HepG2 (cell line): ENCODE results near the gene DST. TPM values are rescaled to one million over a fixed set of nuclear protein-coding genes. Genes with fewer than 3 reads are reported as not detected.

Source experiments
- ATAC-seq: fragments of 200-7000 bp; cut with Tn5 transposase; 3 replicates; pipeline ENCODE4 v1.9.1; 2020; ENCODE audit warnings: mild to moderate bottlenecking, moderate library complexity
- Bru-seq: library from RNA; stranded (reverse); fragments of 400-500 nt; gene quantifications from one replicate; lab custom pipeline; 2021; lab: Mats Ljungman, UMichigan
- BruChase-seq, 2 experiments: library from RNA; stranded (reverse); fragments of 400-500 nt; gene quantifications; one replicate each; lab custom pipeline; 2021; lab: Mats Ljungman, UMichigan
- BruUV-seq: library from RNA; stranded (reverse); fragments of 400-500 nt; replicated peaks from 2 replicates; lab custom pipeline; 2021; lab: Mats Ljungman, UMichigan
- CTCF ChIA-PET: fragments of 300-600 bp; formaldehyde crosslinking; extraction: SDS; loops from one replicate; lab custom pipeline; 2021; ENCODE audit warnings: low total read pairs, inconsistent platforms, low intra/inter-chr PET ratio; lab: Yijun Ruan, JAX
- POLR2A ChIA-PET: fragments of 350-600 bp; sonication (Branson Sonifier 250); formaldehyde crosslinking; loops from one replicate; lab custom pipeline; 2020; ENCODE audit warnings: antibody characterized with exemption, inconsistent platforms; lab: Yijun Ruan, JAX
- DNase-seq: peaks from one replicate; pipeline ENCODE4 v3.0.0-alpha.2; 2015; ENCODE audit warnings: low spot score
- FAIRE-seq: peaks from 3 replicates; lab custom pipeline; 2011; peaks lifted over from hg19 to GRCh38; lab: Jason Lieb, UNC
- H2AFZ ChIP-seq: one replicate; pipeline ENCODE4 v1.6.1; 2011; ENCODE audit warnings: low read length, inconsistent platforms
- H3K27ac ChIP-seq: fragments of 300-600 bp; 3 replicates; pipeline ENCODE4 v1.8.0; 2011; ENCODE audit warnings: mixed run types, mild to moderate bottlenecking, mixed read lengths, low read length, inconsistent platforms; ENCODE audit not compliant: insufficient read depth; ENCODE audit errors: extremely low read length
- H3K27me3 ChIP-seq, 2 experiments: fragments of 200-600 bp in 1 of 2; 2 replicates in 1 of 2; 3 replicates in 1 of 2; pipeline versions ENCODE4 v1.6.0 to v1.8.0; 2011; ENCODE audit warnings: low read length in 2 of 2, mild to moderate bottlenecking in 2 of 2, moderate library complexity in 2 of 2, inconsistent platforms in 1 of 2; ENCODE audit not compliant: insufficient read depth in 2 of 2, control insufficient read depth in 1 of 2
- H3K36me3 ChIP-seq, 2 experiments: fragments of 200-600 bp in 1 of 2; replicated peaks in 1 of 2; 2 replicates in 1 of 2; 3 replicates in 1 of 2; pipeline versions ENCODE4 v1.5.1 to v1.8.0; 2011; ENCODE audit warnings: low read length in 2 of 2, inconsistent platforms in 1 of 2; ENCODE audit not compliant: insufficient read depth in 2 of 2, control insufficient read depth in 1 of 2
- H3K4me1 ChIP-seq: 2 replicates; pipeline ENCODE4 v1.5.1; 2012; ENCODE audit warnings: low read length, inconsistent platforms; ENCODE audit not compliant: insufficient read depth
- H3K4me2 ChIP-seq: 2 replicates; pipeline ENCODE4 v1.6.0; 2011; ENCODE audit warnings: low read depth, low read length, inconsistent platforms
- H3K4me3 ChIP-seq, 3 experiments: fragments of 200-600 bp in 1 of 3; sonication (generic), shearing (Covaris generic) in 1 of 3; replicated peaks in 1 of 3; 2 replicates each; pipeline ENCODE4 v1.5.1; 2011 to 2016; ENCODE audit warnings: low read length in 3 of 3, inconsistent platforms in 2 of 3, low read depth in 2 of 3, mild to moderate bottlenecking in 2 of 3, control low read depth in 1 of 3, mixed read lengths in 1 of 3; ENCODE audit not compliant: insufficient read depth in 1 of 3
- H3K79me2 ChIP-seq: one replicate; pipeline ENCODE4 v1.6.1; 2011; ENCODE audit warnings: low read length, inconsistent platforms; ENCODE audit not compliant: insufficient read depth
- H3K9ac ChIP-seq: 2 replicates; pipeline ENCODE4 v1.6.0; 2011; ENCODE audit warnings: mild to moderate bottlenecking, low read depth, low read length, inconsistent platforms; ENCODE audit not compliant: insufficient read depth
- H3K9me3 ChIP-seq: 2 replicates; pipeline ENCODE4 v1.5.1; 2012; ENCODE audit warnings: mild to moderate bottlenecking, low read length
- H4K20me1 ChIP-seq: 2 replicates; pipeline ENCODE4 v1.6.0; 2011; ENCODE audit warnings: inconsistent platforms, mild to moderate bottlenecking, low read length, moderate library complexity; ENCODE audit not compliant: insufficient read depth
- ELF3 ChIP-seq: IDR thresholded peaks from 2 replicates; pipeline ENCODE4 v1.6.1; 2016; ENCODE audit warnings: missing genetic modification reagents, missing compliant biosample characterization
- KDM3A ChIP-seq: IDR thresholded peaks from 2 replicates; pipeline ENCODE4 v1.6.1; 2018; ENCODE audit warnings: low read depth, missing compliant biosample characterization
- MBD4 ChIP-seq: IDR thresholded peaks from 2 replicates; pipeline ENCODE4 v1.6.1; 2012; ENCODE audit warnings: low read length, inconsistent platforms, borderline replicate concordance
- NFKBIZ ChIP-seq: IDR thresholded peaks from 2 replicates; pipeline ENCODE4 v1.6.1; 2018; ENCODE audit warnings: missing genetic modification reagents, missing compliant biosample characterization
- TCF7 ChIP-seq: sonication (generic); IDR thresholded peaks from 2 replicates; pipeline ENCODE4 v1.6.1; 2016; ENCODE audit warnings: antibody characterized with exemption, low read depth
- TEAD3 ChIP-seq: optimal IDR thresholded peaks from 2 replicates; pipeline ENCODE3; 2016; ENCODE audit warnings: borderline replicate concordance
- ZC3H13 ChIP-seq: sonication (generic); formaldehyde crosslinking; IDR thresholded peaks from 2 replicates; pipeline ENCODE4 v1.8.1; 2023; ENCODE audit warnings: mild to moderate bottlenecking, missing genetic modification reagents, moderate library complexity
- ZFYVE20 ChIP-seq: sonication (generic); formaldehyde crosslinking; IDR thresholded peaks from 2 replicates; pipeline ENCODE4 v1.8.0; 2023; ENCODE audit warnings: low read depth, mild to moderate bottlenecking, moderate library complexity, missing genetic modification reagents, borderline replicate concordance
- ZNF496 ChIP-seq: sonication (generic); formaldehyde crosslinking; IDR thresholded peaks from 2 replicates; pipeline ENCODE4 v1.8.1; 2023; ENCODE audit warnings: mild to moderate bottlenecking, moderate library complexity, missing genetic modification reagents; ENCODE audit not compliant: insufficient replicate concordance
- ZNF720 ChIP-seq: sonication (generic); formaldehyde crosslinking; IDR thresholded peaks from 2 replicates; pipeline ENCODE4 v1.4.0; 2020; ENCODE audit warnings: missing genetic modification reagents
- WGBS: methylation state at CpG from one replicate; pipeline ENCODE4 v1.1.6; 2017; ENCODE audit warnings: low lambda C conversion rate; 5-methylcytosine and 5-hydroxymethylcytosine counted together
- in situ Hi-C: cut with HindIII; loops from 2 replicates; pipeline ENCODE4 v1.10.0; 2017; ENCODE audit warnings: low pct_unique_long_range_greater_than_20kb; ENCODE audit not compliant: extremely low pct_ligation_motif_present
- intact Hi-C: fragments of 100-400 bp; cut with micrococcal nuclease; formaldehyde crosslinking; loops from one replicate; pipeline ENCODE4 v1.10.0; 2022; ENCODE audit not compliant: unreplicated experiment
- long read RNA-seq, 2 experiments: library from RNA in 1 of 2; library from polyadenylated mRNA in 1 of 2; stranded (forward) in 1 of 2; unstranded in 1 of 2; transcript quantifications; one replicate each; pipeline ENCODE4 v2.0.0, GENCODE V29; 2019 to 2022
- polyA minus RNA-seq, 3 experiments: library from RNA; depleted of rRNA, polyadenylated mRNA; stranded (reverse); fragments of >200 nt; gene quantifications; 2 replicates each; pipeline ENCODE4 v1.2.3, GENCODE V29; 2011; ENCODE audit warnings: low replicate concordance in 1 of 3
- polyA plus RNA-seq, 8 experiments: library from polyadenylated mRNA; depleted of rRNA in 3 of 8; stranded (reverse) in 7 of 8; unstranded in 1 of 8; fragments of >200 nt; fragmentation: Illumina TruSeq in 4 of 8; extraction: Trizol in 4 of 8; gene quantifications; 2 replicates each; pipeline versions ENCODE4 v1.2.1 to v1.2.3, GENCODE V29; 2011 to 2016; ENCODE audit warnings: low read depth in 4 of 8, missing spikeins in 1 of 8, mixed read lengths in 1 of 8; ENCODE audit not compliant: insufficient read depth in 1 of 8
- total RNA-seq, 5 experiments: library from RNA; depleted of rRNA; stranded (reverse); fragments of >200 nt; fragmentation: Illumina TruSeq; extraction: Trizol; gene quantifications; 2 replicates each; pipeline ENCODE4 v1.2.3, GENCODE V29; 2016; ENCODE audit warnings: low read depth in 1 of 5
- TF ChIP-seq, protein P1 (sequence below): IDR thresholded peaks from 2 replicates; pipeline ENCODE4 v1.6.1; 2016; ENCODE audit warnings: missing genetic modification reagents, missing compliant biosample characterization
- TF ChIP-seq, protein P2 (sequence below): sonication (generic); formaldehyde crosslinking; IDR thresholded peaks from 2 replicates; pipeline ENCODE4 v1.4.0; 2020; ENCODE audit warnings: mild to moderate bottlenecking, missing genetic modification reagents
- TF ChIP-seq, protein P3 (sequence below): sonication (generic); formaldehyde crosslinking; IDR thresholded peaks from 2 replicates; pipeline ENCODE4 v1.4.0; 2020; ENCODE audit warnings: missing genetic modification reagents

The DST gene
- total RNA-seq (2016; rRNA removed; fragmentation: Illumina TruSeq; extraction: Trizol) (61.7 and 89.0 TPM in 2 replicates), polyA plus RNA-seq (2011; rRNA removed) (64.4 and 77.2 TPM in 2 replicates), polyA minus RNA-seq (2011; rRNA and poly(A)+ RNA removed; ENCODE audit: low replicate concordance) (62.4 and 124 TPM in 2 replicates), Bru-seq, nascent RNA (percentile 80 among the genes with signal in this experiment), BruChase-seq, experiment 1, labeled RNA remaining after a 6-hour chase (percentile 82 among the genes with signal in this experiment), BruChase-seq, experiment 2, labeled RNA remaining after a 2-hour chase (percentile 78 among the genes with signal in this experiment)
- 6.5 and 7.8 TPM in 2 replicates for total RNA-seq (2016; cell fraction: cytosol; rRNA removed; fragmentation: Illumina TruSeq; extraction: Trizol; ENCODE audit: low read depth)
- 56.6 and 87.8 TPM in 2 replicates for total RNA-seq (2016; cell fraction: insoluble cytoplasmic fraction; rRNA removed; fragmentation: Illumina TruSeq; extraction: Trizol)
- total RNA-seq (2016; cell fraction: membrane; rRNA removed; fragmentation: Illumina TruSeq; extraction: Trizol) = 14.8 and 16.7 TPM in 2 replicates
- total RNA-seq (2016; cell fraction: nucleus; rRNA removed; fragmentation: Illumina TruSeq; extraction: Trizol) = 273 and 289 TPM in 2 replicates
- polyA plus RNA-seq (2011; cell fraction: cytosol; rRNA removed) = 23.8 and 26.1 TPM in 2 replicates
- 197 and 231 TPM in 2 replicates for polyA plus RNA-seq (2011; cell fraction: nucleus; rRNA removed)
- 75.4 and 77.7 TPM in 2 replicates for polyA plus RNA-seq (2012)
- 2.7 and 2.9 TPM in 2 replicates for polyA plus RNA-seq (2016; cell fraction: cytosol; fragmentation: Illumina TruSeq; extraction: Trizol; ENCODE audit: low read depth)
- polyA plus RNA-seq (2016; cell fraction: insoluble cytoplasmic fraction; fragmentation: Illumina TruSeq; extraction: Trizol; ENCODE audit: low read depth) = 38.0 and 39.9 TPM in 2 replicates
- polyA plus RNA-seq (2016; cell fraction: membrane; fragmentation: Illumina TruSeq; extraction: Trizol; ENCODE audit: low read depth) = 5.4 and 7.5 TPM in 2 replicates
- polyA plus RNA-seq (2016; cell fraction: nucleus; fragmentation: Illumina TruSeq; extraction: Trizol; ENCODE audit: insufficient read depth, low read depth) = 155 and 164 TPM in 2 replicates
- 53.9 and 66.4 TPM in 2 replicates for polyA minus RNA-seq (2011; cell fraction: cytosol; rRNA and poly(A)+ RNA removed)
- 948 and 1,173 TPM in 2 replicates for polyA minus RNA-seq (2011; cell fraction: nucleus; rRNA and poly(A)+ RNA removed)
- long read RNA-seq, experiment 1, partial matches to known transcripts = 4 of 11 reads
- long read RNA-seq, experiment 1, other reads (novel, unspliced or antisense) = 5 of 11 reads
- long read RNA-seq, experiment 2, partial matches to known transcripts = 4 of 21 reads
- long read RNA-seq, experiment 2, other reads (novel, unspliced or antisense) = 15 of 21 reads

DNA sequence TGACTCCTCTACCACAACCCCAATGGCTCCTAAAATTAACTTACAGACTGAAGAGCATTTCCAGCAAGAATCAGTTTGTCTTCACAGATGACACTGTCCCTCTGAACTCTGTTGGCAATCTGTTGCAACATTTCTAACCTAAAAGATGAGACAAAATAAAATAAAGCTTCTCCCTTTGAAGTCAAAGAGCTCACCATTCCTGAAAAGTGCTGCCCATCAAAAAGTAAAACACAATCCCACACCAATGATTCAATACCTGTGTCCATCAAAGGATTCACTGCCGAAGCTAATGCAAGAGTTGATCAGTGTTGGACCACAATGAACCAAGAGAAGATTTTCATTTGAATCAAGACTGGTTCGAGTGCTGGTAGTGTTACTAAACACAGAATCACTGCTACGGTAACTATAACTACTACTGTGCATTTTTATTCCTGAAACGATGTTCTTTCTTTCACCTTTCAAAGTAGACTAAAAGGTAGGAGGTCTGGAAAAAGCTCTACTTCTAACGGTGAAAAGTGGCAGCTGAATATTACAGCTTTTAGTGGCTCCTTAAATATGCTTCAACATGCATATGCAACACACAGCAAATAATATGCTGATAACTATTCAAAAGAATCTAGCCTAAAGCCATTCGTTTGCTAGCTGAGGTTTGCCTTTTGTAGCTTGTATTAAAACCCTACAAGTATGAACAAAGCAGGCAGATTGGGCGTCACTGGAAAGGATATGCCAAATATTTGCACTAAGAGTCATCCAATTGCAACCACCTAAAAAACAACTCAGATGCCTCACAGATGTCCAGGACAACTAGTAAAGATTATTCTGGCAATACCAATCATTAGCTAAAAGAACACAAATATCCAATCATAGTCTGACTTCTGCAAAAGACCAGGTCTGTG lies at the start of gene DST:
Gene DST, minus strand, starts transcription at position 524 of the 896 bp plus-strand sequence.
- Histone ChIP-seq H3K4me2 (peak within 1 kb of the TSS; percentile 23), H3K4me1 (peaks cover 23% of the 10 kb centered on the region), H3K36me3 (peaks cover 10 to 18% of the 10 kb centered on the region in 2 experiments), H3K9ac (no peak within 1 kb of the TSS), H3K9me3 (no peaks in the 10 kb centered on the region), H3K27ac (peak within 1 kb of the TSS; percentile 16), H3K27me3 (no peaks in the 10 kb centered on the region), H3K4me3 (no peak within 1 kb of the TSS; a peak in 1 of 6 replicates), H4K20me1 (no peaks in the 10 kb centered on the region), H3K79me2 (no peaks in the 10 kb centered on the region), H2AFZ (no peak within 1 kb of the TSS)
- ChIA-PET CTCF (interaction anchor here (0.6 kb wide), 1 partner anchor 56 kb away, joined by 3 read pairs; no protein-coding TSS in a partner anchor), POLR2A (interaction anchor here (1.2 to 2.0 kb wide), 7 partner anchors 10 to 201 kb away, joined by 3 to 52 read pairs (median 7); no protein-coding TSS in a partner anchor)
- peak; percentile 92 for ATAC-seq
- in situ Hi-C loops (loop anchor here (5.0 kb wide), 1 partner anchor 50 kb away; no protein-coding TSS in a partner anchor), intact Hi-C loops (loop anchor here (2.0 kb wide), 1 partner anchor 50 kb away; no protein-coding TSS in a partner anchor)
- BruUV-seq = no TSS peak
- no peak for FAIRE-seq
- DNase-seq = peak; percentile 81
- 25% methylated on average over 7 of the region's 7 CpGs for WGBS
- no peak for TF ChIP-seq ZFYVE20 (CRISPR knock-in tag)
- TF ChIP-seq, protein P1, sequence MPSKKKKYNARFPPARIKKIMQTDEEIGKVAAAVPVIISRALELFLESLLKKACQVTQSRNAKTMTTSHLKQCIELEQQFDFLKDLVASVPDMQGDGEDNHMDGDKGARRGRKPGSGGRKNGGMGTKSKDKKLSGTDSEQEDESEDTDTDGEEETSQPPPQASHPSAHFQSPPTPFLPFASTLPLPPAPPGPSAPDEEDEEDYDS (CRISPR knock-in tag) = no peak
- no peak for TF ChIP-seq ELF3
- TF ChIP-seq ZNF496 (CRISPR knock-in tag) = no peak
- TF ChIP-seq TCF7 = peak; percentile 78
- TF ChIP-seq NFKBIZ (CRISPR knock-in tag) = no peak
- no peak for TF ChIP-seq ZC3H13 (CRISPR knock-in tag)
- TF ChIP-seq KDM3A (CRISPR knock-in tag) = no peak
- TF ChIP-seq, protein P2, sequence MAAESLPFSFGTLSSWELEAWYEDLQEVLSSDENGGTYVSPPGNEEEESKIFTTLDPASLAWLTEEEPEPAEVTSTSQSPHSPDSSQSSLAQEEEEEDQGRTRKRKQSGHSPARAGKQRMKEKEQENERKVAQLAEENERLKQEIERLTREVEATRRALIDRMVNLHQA (CRISPR knock-in tag) = no peak
- peak; percentile 29; the same call in 1 of the 2 replicates for TF ChIP-seq MBD4
- TF ChIP-seq, protein P3, sequence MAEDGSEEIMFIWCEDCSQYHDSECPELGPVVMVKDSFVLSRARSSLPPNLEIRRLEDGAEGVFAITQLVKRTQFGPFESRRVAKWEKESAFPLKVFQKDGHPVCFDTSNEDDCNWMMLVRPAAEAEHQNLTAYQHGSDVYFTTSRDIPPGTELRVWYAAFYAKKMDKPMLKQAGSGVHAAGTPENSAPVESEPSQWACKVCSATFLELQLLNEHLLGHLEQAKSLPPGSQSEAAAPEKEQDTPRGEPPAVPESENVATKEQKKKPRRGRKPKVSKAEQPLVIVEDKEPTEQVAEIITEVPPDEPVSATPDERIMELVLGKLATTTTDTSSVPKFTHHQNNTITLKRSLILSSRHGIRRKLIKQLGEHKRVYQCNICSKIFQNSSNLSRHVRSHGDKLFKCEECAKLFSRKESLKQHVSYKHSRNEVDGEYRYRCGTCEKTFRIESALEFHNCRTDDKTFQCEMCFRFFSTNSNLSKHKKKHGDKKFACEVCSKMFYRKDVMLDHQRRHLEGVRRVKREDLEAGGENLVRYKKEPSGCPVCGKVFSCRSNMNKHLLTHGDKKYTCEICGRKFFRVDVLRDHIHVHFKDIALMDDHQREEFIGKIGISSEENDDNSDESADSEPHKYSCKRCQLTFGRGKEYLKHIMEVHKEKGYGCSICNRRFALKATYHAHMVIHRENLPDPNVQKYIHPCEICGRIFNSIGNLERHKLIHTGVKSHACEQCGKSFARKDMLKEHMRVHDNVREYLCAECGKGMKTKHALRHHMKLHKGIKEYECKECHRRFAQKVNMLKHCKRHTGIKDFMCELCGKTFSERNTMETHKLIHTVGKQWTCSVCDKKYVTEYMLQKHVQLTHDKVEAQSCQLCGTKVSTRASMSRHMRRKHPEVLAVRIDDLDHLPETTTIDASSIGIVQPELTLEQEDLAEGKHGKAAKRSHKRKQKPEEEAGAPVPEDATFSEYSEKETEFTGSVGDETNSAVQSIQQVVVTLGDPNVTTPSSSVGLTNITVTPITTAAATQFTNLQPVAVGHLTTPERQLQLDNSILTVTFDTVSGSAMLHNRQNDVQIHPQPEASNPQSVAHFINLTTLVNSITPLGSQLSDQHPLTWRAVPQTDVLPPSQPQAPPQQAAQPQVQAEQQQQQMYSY (CRISPR knock-in tag) = no peak
- TF ChIP-seq ZNF720 (CRISPR knock-in tag) = no peak
- peak; percentile 33 for TF ChIP-seq TEAD3 (CRISPR knock-in tag)
